Vagina (tissue), 2 donors: ENCODE data around the gene STK32B.

Experiments
- POLR2A ChIP-seq, 2 donors: fragments of 450-650 bp; IDR thresholded peaks; one replicate each; pipeline ENCODE4 v1.6.1; 2017; ENCODE audit warnings: antibody characterized with exemption in 2 of 2, mild to moderate bottlenecking in 2 of 2, moderate library complexity in 2 of 2
- POLR2AphosphoS5 ChIP-seq, 2 donors: sonication (generic); formaldehyde crosslinking; IDR thresholded peaks; one replicate each; pipeline ENCODE4 v1.9.0; 2017; ENCODE audit warnings: antibody characterized with exemption in 2 of 2, mild to moderate bottlenecking in 2 of 2, low read depth in 1 of 2; ENCODE audit not compliant: insufficient read depth in 1 of 2
- TF ChIP-seq, protein P1 (sequence below), 3 experiments: fragments of 450-650 bp in 2 of 3; fragments of 200-600 bp in 1 of 3; sonication (generic) in 1 of 3; IDR thresholded peaks; one replicate each; pipeline ENCODE4 v1.5.1; 2017 to 2019; ENCODE audit warnings: antibody characterized with exemption in 3 of 3, mild to moderate bottlenecking in 2 of 3, moderate library complexity in 2 of 3

DNA sequence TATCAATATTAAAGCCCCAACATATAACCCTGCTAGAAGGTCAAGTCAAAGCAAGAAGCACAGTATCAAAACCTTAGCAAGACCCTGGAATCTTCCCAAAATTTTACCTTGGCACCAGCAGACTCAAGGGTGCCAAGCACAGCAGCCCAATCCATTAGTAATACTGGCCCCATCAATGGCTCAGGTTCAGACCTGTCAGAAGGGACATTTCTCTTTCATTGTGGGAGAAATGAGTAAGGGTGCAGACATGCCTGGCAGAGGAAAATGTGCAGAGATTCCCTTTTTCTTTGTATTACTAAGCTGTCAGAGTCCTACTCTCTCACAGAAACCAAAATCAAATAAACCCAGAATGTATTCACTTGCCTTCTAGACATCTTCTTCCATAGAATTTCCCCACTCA, 453.2 kb downstream of the STK32B start:
- TF ChIP-seq POLR2A (IDR thresholded peaks at IDR 0.05) (no peak), POLR2AphosphoS5 (IDR thresholded peaks at IDR 0.05; ENCODE audit: insufficient read depth in 1 of 2, low read depth in 1 of 2) (no peak)
- TF ChIP-seq, protein P1, sequence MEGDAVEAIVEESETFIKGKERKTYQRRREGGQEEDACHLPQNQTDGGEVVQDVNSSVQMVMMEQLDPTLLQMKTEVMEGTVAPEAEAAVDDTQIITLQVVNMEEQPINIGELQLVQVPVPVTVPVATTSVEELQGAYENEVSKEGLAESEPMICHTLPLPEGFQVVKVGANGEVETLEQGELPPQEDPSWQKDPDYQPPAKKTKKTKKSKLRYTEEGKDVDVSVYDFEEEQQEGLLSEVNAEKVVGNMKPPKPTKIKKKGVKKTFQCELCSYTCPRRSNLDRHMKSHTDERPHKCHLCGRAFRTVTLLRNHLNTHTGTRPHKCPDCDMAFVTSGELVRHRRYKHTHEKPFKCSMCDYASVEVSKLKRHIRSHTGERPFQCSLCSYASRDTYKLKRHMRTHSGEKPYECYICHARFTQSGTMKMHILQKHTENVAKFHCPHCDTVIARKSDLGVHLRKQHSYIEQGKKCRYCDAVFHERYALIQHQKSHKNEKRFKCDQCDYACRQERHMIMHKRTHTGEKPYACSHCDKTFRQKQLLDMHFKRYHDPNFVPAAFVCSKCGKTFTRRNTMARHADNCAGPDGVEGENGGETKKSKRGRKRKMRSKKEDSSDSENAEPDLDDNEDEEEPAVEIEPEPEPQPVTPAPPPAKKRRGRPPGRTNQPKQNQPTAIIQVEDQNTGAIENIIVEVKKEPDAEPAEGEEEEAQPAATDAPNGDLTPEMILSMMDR (IDR thresholded peaks at IDR 0.05) = no peak
